ENCODE data around the gene MACROD2. TPM values are rescaled to one million over a fixed set of nuclear protein-coding genes. Genes with fewer than 3 reads are reported as not detected.

Gene MACROD2
- total RNA-seq, 1 experiment from 2014 or later: 1.4 TPM

- TF ChIP-seq CTCF (conservative IDR thresholded peaks at IDR 0.05; ENCODE audit: low read depth, low read length) (no peak), EZH2 (IDR thresholded peaks at IDR 0.05; ENCODE audit: borderline replicate concordance, low read depth, low read length, poor library complexity, severe bottlenecking) (no peak)
These were observed 649.2 kb downstream of the MACROD2 start for GRCh38 chr20:14644306-14645097.

GRCh38 chr20:14647016-14647415, 651.7 kb downstream of the MACROD2 start:
- TF ChIP-seq CTCF (conservative IDR thresholded peaks at IDR 0.05; ENCODE audit: low read depth, low read length) (no peak), EZH2 (IDR thresholded peaks at IDR 0.05; ENCODE audit: borderline replicate concordance, low read depth, low read length, poor library complexity, severe bottlenecking) (no peak)
- Histone ChIP-seq H3K27ac (ENCODE audit: low read depth, low read length, poor library complexity, severe bottlenecking) (no peak overlapping the region), H3K9me3 (ENCODE audit: low read depth, low read length, poor library complexity, severe bottlenecking) (peaks cover 5% of the 10 kb centered on the region), H3K4me3 (ENCODE audit: low read depth, low read length, poor library complexity, severe bottlenecking) (no peak overlapping the region), H3K4me1 (ENCODE audit: insufficient read depth, low read length, poor library complexity, severe bottlenecking) (no peaks in the 10 kb centered on the region), H3K27me3 (replicated peaks; ENCODE audit: insufficient read depth, low read depth, low read length, poor library complexity) (no peaks in the 10 kb centered on the region), H3K36me3 (ENCODE audit: insufficient read depth, low read length, poor library complexity, severe bottlenecking) (no peaks in the 10 kb centered on the region)
- intact Hi-C loops (cut with micrococcal nuclease; ENCODE audit: unreplicated experiment): no loop called here
- ChIA-PET CTCF (no interaction called here), POLR2A (ENCODE audit: low non-redundant PET) (no interaction called here)
- no peak for DNase-seq (ENCODE audit: low spot score)
- no TSS peak for BruUV-seq (replicated peaks)

More at GRCh38 chr20:14644306-14645097, 649.2 kb downstream of the MACROD2 start:
- POLR2A ChIA-PET (ENCODE audit: low non-redundant PET): no interaction called here
- no peak overlapping the region for H3K27ac ChIP-seq (ENCODE audit: low read depth, low read length, poor library complexity, severe bottlenecking)
- no peak overlapping the region for H3K4me3 ChIP-seq (ENCODE audit: low read depth, low read length, poor library complexity, severe bottlenecking)
- H3K36me3 ChIP-seq (ENCODE audit: insufficient read depth, low read length, poor library complexity, severe bottlenecking): no peaks in the 10 kb centered on the region
- DNase-seq (ENCODE audit: low spot score): no peak
- no peaks in the 10 kb centered on the region for H3K27me3 ChIP-seq (replicated peaks; ENCODE audit: insufficient read depth, low read depth, low read length, poor library complexity)
- intact Hi-C loops (cut with micrococcal nuclease; ENCODE audit: unreplicated experiment): no loop called here
- no peaks in the 10 kb centered on the region for H3K4me1 ChIP-seq (ENCODE audit: insufficient read depth, low read length, poor library complexity, severe bottlenecking)
- CTCF ChIA-PET: no interaction called here
- no TSS peak for BruUV-seq (replicated peaks)
- peaks cover 5% of the 10 kb centered on the region for H3K9me3 ChIP-seq (ENCODE audit: low read depth, low read length, poor library complexity, severe bottlenecking)

- no peaks in the 10 kb centered on the region for H3K27me3 ChIP-seq (replicated peaks; ENCODE audit: insufficient read depth, low read depth, low read length, poor library complexity)
- no peak overlapping the region for H3K4me3 ChIP-seq (ENCODE audit: low read depth, low read length, poor library complexity, severe bottlenecking)
- ChIA-PET CTCF (no interaction called here), POLR2A (ENCODE audit: low non-redundant PET) (no interaction called here)
- no peak overlapping the region for H3K27ac ChIP-seq (ENCODE audit: low read depth, low read length, poor library complexity, severe bottlenecking)
- BruUV-seq (replicated peaks): no TSS peak
- intact Hi-C loops (cut with micrococcal nuclease; ENCODE audit: unreplicated experiment): no loop called here
- no peak for DNase-seq (ENCODE audit: low spot score)
- no peaks in the 10 kb centered on the region for H3K36me3 ChIP-seq (ENCODE audit: insufficient read depth, low read length, poor library complexity, severe bottlenecking)
- TF ChIP-seq EZH2 (IDR thresholded peaks at IDR 0.05; ENCODE audit: borderline replicate concordance, low read depth, low read length, poor library complexity, severe bottlenecking) (no peak), CTCF (conservative IDR thresholded peaks at IDR 0.05; ENCODE audit: low read depth, low read length) (no peak)
- H3K4me1 ChIP-seq (ENCODE audit: insufficient read depth, low read length, poor library complexity, severe bottlenecking): no peaks in the 10 kb centered on the region
- no peaks in the 10 kb centered on the region for H3K9me3 ChIP-seq (ENCODE audit: low read depth, low read length, poor library complexity, severe bottlenecking)
These were observed 654.3 kb downstream of the MACROD2 start for GRCh38 chr20:14649662-14650061.
